Tibial nerve (tissue), 4 donors: ENCODE measurements around the gene CASS4.

Experiments used
- CTCF ChIP-seq, 5 experiments: fragments of 200-600 bp in 3 of 5; fragments of 450-650 bp in 2 of 5; sonication (generic) in 3 of 5; IDR thresholded peaks; one replicate each; pipeline ENCODE4 v1.5.1; 2016 to 2019; ENCODE audit warnings: antibody characterized with exemption in 5 of 5, mild to moderate bottlenecking in 3 of 5, moderate library complexity in 2 of 5
- EP300 ChIP-seq, 2 donors: sonication (generic); formaldehyde crosslinking; IDR thresholded peaks; one replicate each; pipeline ENCODE4 v1.6.1; 2017; ENCODE audit warnings: antibody characterized with exemption in 2 of 2, mild to moderate bottlenecking in 1 of 2

GRCh38 chr20:56426926-56427325 is 14.9 kb downstream of the CASS4 start:
- TF ChIP-seq CTCF (IDR thresholded peaks at IDR 0.05): no peak
- TF ChIP-seq EP300 (IDR thresholded peaks at IDR 0.05): no peak
